Thoracic aorta (tissue), 2 donors: Measurements from ENCODE around the gene ZNF273. TPM values are rescaled to one million over a fixed set of nuclear protein-coding genes. Genes with fewer than 3 reads are reported as not detected.
"Not testable (repeated sequence)": the region's sequence is repeated elsewhere in the genome, so short reads cannot be mapped to it uniquely, and the experiment has no call there.

Experiments used
- ATAC-seq: fragments of 150-250 bp; one replicate; pipeline ENCODE4 v1.8.0; 2017; ENCODE audit warnings: low read depth; ENCODE audit not compliant: insufficient number of reproducible peaks, low FRiP score
- DNase-seq: peaks from one replicate; pipeline ENCODE4 v3.0.0-alpha.2; 2020; ENCODE audit warnings: low spot score
- H3K27ac ChIP-seq, 2 donors: fragments of 200-600 bp; sonication (generic); 1 replicate in 1 of 2; 2 replicates in 1 of 2; pipeline ENCODE4 v1.5.1; 2016; ENCODE audit warnings: mild to moderate bottlenecking in 2 of 2, moderate library complexity in 2 of 2
- H3K27me3 ChIP-seq: fragments of 200-600 bp; sonication (generic); replicated peaks from 2 replicates; pipeline ENCODE4 v1.6.0; 2016; ENCODE audit warnings: mild to moderate bottlenecking; ENCODE audit not compliant: insufficient read depth
- H3K36me3 ChIP-seq: fragments of 200-600 bp; sonication (generic); one replicate; pipeline ENCODE4 v1.5.1; 2016
- H3K4me1 ChIP-seq, 2 donors: fragments of 200-600 bp; sonication (generic); 1 replicate in 1 of 2; 2 replicates in 1 of 2; pipeline versions ENCODE4 v1.5.1 to v1.6.0; 2016; ENCODE audit warnings: low read depth in 2 of 2, mild to moderate bottlenecking in 1 of 2; ENCODE audit not compliant: control insufficient read depth in 1 of 2
- H3K4me3 ChIP-seq: fragments of 200-600 bp; sonication (generic); 2 replicates; pipeline ENCODE4 v1.5.1; 2016; ENCODE audit warnings: mild to moderate bottlenecking
- H3K9me3 ChIP-seq: fragments of 200-600 bp; sonication (generic); 2 replicates; pipeline ENCODE4 v1.5.1; 2016
- CTCF ChIP-seq: fragments of 200-600 bp; sonication (generic); IDR thresholded peaks from one replicate; pipeline ENCODE4 v1.5.1; 2019; ENCODE audit warnings: antibody characterized with exemption
- total RNA-seq, 2 donors: library from RNA; depleted of rRNA; stranded (reverse); fragments of >200 nt; gene quantifications; one replicate each; pipeline versions ENCODE4 v1.1.0 to v1.2.3, GENCODE V29; 2016

ZNF273 gene
- total RNA-seq, 2 donors from 2014 or later: 6.6 to 9.2 TPM

GRCh38 chr7:64890761-64891362, 12.2 kb upstream of the ZNF273 start:
- Histone ChIP-seq H3K27ac (peak overlapping the region; percentile 58 to 73), H3K4me3 (no peak overlapping the region), H3K36me3 (no peaks in the 10 kb centered on the region), H3K27me3 (no peaks in the 10 kb centered on the region), H3K4me1 (peaks cover 9 to 39% of the 10 kb centered on the region in 2 donors), H3K9me3 (no peaks in the 10 kb centered on the region)
- ATAC-seq: peak; percentile 24
- DNase-seq: no peak
- TF ChIP-seq CTCF: no peak

- peak; percentile 75 for ATAC-seq
- H3K4me3 ChIP-seq, H3K36me3 ChIP-seq, DNase-seq, H3K9me3 ChIP-seq, H3K27me3 ChIP-seq: not testable (repeated sequence)
- peak overlapping the region; percentile 58 to 73 for H3K27ac ChIP-seq
- peaks cover 9 to 39% of the 10 kb centered on the region in 2 donors for H3K4me1 ChIP-seq
Observed at GRCh38 chr7:64891363-64892081, 11.6 kb upstream of the ZNF273 start.

GRCh38 chr7:64892116-64892515, 11.0 kb upstream of the ZNF273 start:
- DNase-seq (no peak), ATAC-seq (no peak)
- H3K27me3 ChIP-seq: no peaks in the 10 kb centered on the region
- H3K27ac ChIP-seq: peak overlapping the region in 1 of 2 donors; percentile 73
- peaks cover 9 to 39% of the 10 kb centered on the region in 2 donors for H3K4me1 ChIP-seq
- no peaks in the 10 kb centered on the region for H3K9me3 ChIP-seq
- H3K4me3 ChIP-seq: no peak overlapping the region
- no peaks in the 10 kb centered on the region for H3K36me3 ChIP-seq
- TF ChIP-seq CTCF: no peak

- H3K9me3 ChIP-seq: no peaks in the 10 kb centered on the region
- no peak for DNase-seq
- no peak overlapping the region for H3K27ac ChIP-seq
- H3K4me1 ChIP-seq: peaks cover 9 to 39% of the 10 kb centered on the region in 2 donors
- no peaks in the 10 kb centered on the region for H3K27me3 ChIP-seq
- no peak for ATAC-seq
- no peak for TF ChIP-seq CTCF
- no peak overlapping the region for H3K4me3 ChIP-seq
- no peaks in the 10 kb centered on the region for H3K36me3 ChIP-seq
Observed at GRCh38 chr7:64892666-64893309, 10.3 kb upstream of the ZNF273 start.

GRCh38 chr7:64893401-64893800, 9.7 kb upstream of the ZNF273 start:
- no peaks in the 10 kb centered on the region for H3K9me3 ChIP-seq
- no peaks in the 10 kb centered on the region for H3K36me3 ChIP-seq
- ATAC-seq (no peak), DNase-seq (no peak)
- no peak overlapping the region for H3K4me3 ChIP-seq
- no peak for TF ChIP-seq CTCF
- H3K27me3 ChIP-seq: no peaks in the 10 kb centered on the region
- H3K4me1 ChIP-seq: peaks cover 9 to 34% of the 10 kb centered on the region in 2 donors
- H3K27ac ChIP-seq: no peak overlapping the region

- Histone ChIP-seq H3K4me1 (peaks cover 5 to 14% of the 10 kb centered on the region in 2 donors), H3K4me3 (peak overlapping the region; percentile 92)
- not testable (repeated sequence) for ATAC-seq, H3K36me3 ChIP-seq, H3K27ac ChIP-seq, H3K27me3 ChIP-seq, H3K9me3 ChIP-seq, DNase-seq
Observed at GRCh38 chr7:64902461-64902805, 640 bp upstream of the ZNF273 start.
